Small intestine (tissue), 7 donors: Measurements from ENCODE around the gene GPS2. TPM values are rescaled to one million over a fixed set of nuclear protein-coding genes. Genes with fewer than 3 reads are reported as not detected.

ENCODE experiments used
- DNase-seq, 2 donors: peaks; one replicate each; pipeline versions ENCODE4 v3.0.0 to v3.0.0-alpha.2; 2013
- FAIRE-seq: peaks from 2 replicates; lab custom pipeline; 2012; peaks lifted over from hg19 to GRCh38; lab: Jason Lieb, UNC
- H3K27ac ChIP-seq, 3 donors: one replicate each; pipeline ENCODE4 v1.5.1; 2013; ENCODE audit warnings: low read length in 2 of 3, mild to moderate bottlenecking in 2 of 3, control low read depth in 1 of 3, inconsistent platforms in 1 of 3, low read depth in 1 of 3, moderate library complexity in 1 of 3
- H3K27me3 ChIP-seq, 3 donors: one replicate each; pipeline ENCODE4 v1.6.1; 2013; ENCODE audit warnings: low read length in 3 of 3, inconsistent platforms in 1 of 3; ENCODE audit not compliant: control insufficient read depth in 3 of 3, insufficient read depth in 3 of 3
- H3K36me3 ChIP-seq, 3 donors: one replicate each; pipeline ENCODE4 v1.6.1; 2013; ENCODE audit warnings: low read length in 3 of 3, inconsistent platforms in 1 of 3, low read depth in 1 of 3, mild to moderate bottlenecking in 1 of 3, moderate library complexity in 1 of 3; ENCODE audit not compliant: control insufficient read depth in 3 of 3, insufficient read depth in 2 of 3
- H3K4me1 ChIP-seq, 3 donors: one replicate each; pipeline ENCODE4 v1.6.1; 2013; ENCODE audit warnings: low read length in 2 of 3, inconsistent platforms in 1 of 3, low read depth in 1 of 3, mild to moderate bottlenecking in 1 of 3, moderate library complexity in 1 of 3; ENCODE audit not compliant: control insufficient read depth in 3 of 3, insufficient read depth in 2 of 3
- H3K4me3 ChIP-seq, 3 donors: one replicate each; pipeline ENCODE4 v1.5.1; 2013; ENCODE audit warnings: low read length in 3 of 3, control low read depth in 1 of 3, inconsistent platforms in 1 of 3, low read depth in 1 of 3, mild to moderate bottlenecking in 1 of 3, moderate library complexity in 1 of 3
- H3K9me3 ChIP-seq, 2 donors: one replicate each; pipeline ENCODE4 v1.6.1; 2013; ENCODE audit warnings: low read depth in 1 of 2, low read length in 1 of 2; ENCODE audit not compliant: control insufficient read depth in 2 of 2, insufficient read depth in 1 of 2
- WGBS, 3 donors: extraction: QIAGEN DNeasy Blood & Tissue Kit; methylation state at CpG; one replicate each; pipeline ENCODE4 v1.1.7; 2013; 5-methylcytosine and 5-hydroxymethylcytosine counted together
- polyA plus RNA-seq, 4 donors: library from polyadenylated mRNA; stranded (reverse) in 3 of 4; unstranded in 1 of 4; fragments of 200-250 nt in 3 of 4; fragments of 120-200 nt in 1 of 4; gene quantifications; one replicate each; pipeline versions ENCODE4 v1.2.1 to v1.2.3, GENCODE V29; 2013
- donor health status: healthy with polysubstance abuse.
- donor health status: control.
- donor health status: control.
- donor health status: Bipolar disorder and iron deficiency.
- donor health status: healthy.

GPS2 gene
- polyA plus RNA-seq, 4 donors = 48.3 to 152 (median 86.3) TPM

GRCh38 chr17:7280519-7281073, 34.6 kb downstream of the GPS2 start:
- 0 to 1% (median 1%) methylated on average over 27 to 29 of the region's 29 CpGs for WGBS, 3 donors
- H3K4me3 ChIP-seq = peak overlapping the region in 2 of 3 donors; percentile 44 to 48
- peaks cover 0 to 30% (median 0%) of the 10 kb centered on the region in 3 donors for H3K4me1 ChIP-seq
- H3K9me3 ChIP-seq = no peaks in the 10 kb centered on the region
- peak overlapping the region; percentile 6 to 82 (median 76) for H3K27ac ChIP-seq
- DNase-seq (peak; percentile 81 to 92), FAIRE-seq (no peak)
- H3K27me3 ChIP-seq = peaks cover 0 to 17% (median 0%) of the 10 kb centered on the region in 3 donors
- H3K36me3 ChIP-seq = no peaks in the 10 kb centered on the region

GRCh38 chr17:7279448-7279847, 35.7 kb downstream of the GPS2 start:
- H3K36me3 ChIP-seq = no peaks in the 10 kb centered on the region
- peaks cover 0 to 30% (median 0%) of the 10 kb centered on the region in 3 donors for H3K4me1 ChIP-seq
- H3K27ac ChIP-seq = peak overlapping the region; percentile 44 to 82 (median 76)
- 15 to 64% (median 37%) methylated on average over 8 of the region's 8 CpGs for WGBS, 3 donors
- H3K27me3 ChIP-seq = peaks cover 0 to 17% (median 0%) of the 10 kb centered on the region in 3 donors
- no peak overlapping the region for H3K4me3 ChIP-seq
- no peaks in the 10 kb centered on the region for H3K9me3 ChIP-seq
- FAIRE-seq (no peak), DNase-seq (peak; percentile 73 to 91)

GRCh38 chr17:7266784-7267183, 48.4 kb downstream of the GPS2 start:
- WGBS, 3 donors = 16 to 51% (median 36%) methylated on average over 1 of the region's 1 CpG
- Histone ChIP-seq H3K27me3 (peaks cover 0 to 4% (median 0%) of the 10 kb centered on the region in 3 donors), H3K4me1 (peaks cover 0 to 18% (median 0%) of the 10 kb centered on the region in 3 donors), H3K36me3 (peaks cover 0 to 2% (median 0%) of the 10 kb centered on the region in 3 donors), H3K4me3 (no peak overlapping the region), H3K27ac (no peak overlapping the region), H3K9me3 (no peaks in the 10 kb centered on the region)
- no peak for DNase-seq
- FAIRE-seq = no peak

DNA sequence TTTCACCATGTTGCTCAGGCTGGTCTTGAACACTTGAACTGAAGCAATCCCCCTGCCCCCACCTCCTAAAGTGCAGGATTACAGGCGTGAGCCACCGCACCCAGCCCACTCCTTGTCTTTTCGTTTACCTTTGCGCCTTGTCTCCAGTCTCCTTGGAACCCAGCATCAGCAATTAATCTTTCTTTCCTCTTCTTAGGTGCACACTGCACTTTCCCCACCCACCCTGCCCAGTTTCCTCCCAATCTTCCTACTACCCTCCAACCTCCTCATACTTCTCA, 51.4 kb downstream of the GPS2 start:
- Histone ChIP-seq H3K9me3 (no peaks in the 10 kb centered on the region), H3K4me1 (peaks cover 0 to 20% (median 0%) of the 10 kb centered on the region in 3 donors), H3K4me3 (peak overlapping the region in 2 of 3 donors; percentile 74 to 76), H3K27me3 (peaks cover 0 to 6% (median 0%) of the 10 kb centered on the region in 3 donors), H3K27ac (peak overlapping the region; percentile 95 to 99 (median 97)), H3K36me3 (peaks cover 0 to 22% (median 2%) of the 10 kb centered on the region in 3 donors)
- DNase-seq (peak; percentile 71 to 89), FAIRE-seq (no peak)
- 9 to 31% (median 28%) methylated on average over 4 of the region's 4 CpGs for WGBS, 3 donors

DNA sequence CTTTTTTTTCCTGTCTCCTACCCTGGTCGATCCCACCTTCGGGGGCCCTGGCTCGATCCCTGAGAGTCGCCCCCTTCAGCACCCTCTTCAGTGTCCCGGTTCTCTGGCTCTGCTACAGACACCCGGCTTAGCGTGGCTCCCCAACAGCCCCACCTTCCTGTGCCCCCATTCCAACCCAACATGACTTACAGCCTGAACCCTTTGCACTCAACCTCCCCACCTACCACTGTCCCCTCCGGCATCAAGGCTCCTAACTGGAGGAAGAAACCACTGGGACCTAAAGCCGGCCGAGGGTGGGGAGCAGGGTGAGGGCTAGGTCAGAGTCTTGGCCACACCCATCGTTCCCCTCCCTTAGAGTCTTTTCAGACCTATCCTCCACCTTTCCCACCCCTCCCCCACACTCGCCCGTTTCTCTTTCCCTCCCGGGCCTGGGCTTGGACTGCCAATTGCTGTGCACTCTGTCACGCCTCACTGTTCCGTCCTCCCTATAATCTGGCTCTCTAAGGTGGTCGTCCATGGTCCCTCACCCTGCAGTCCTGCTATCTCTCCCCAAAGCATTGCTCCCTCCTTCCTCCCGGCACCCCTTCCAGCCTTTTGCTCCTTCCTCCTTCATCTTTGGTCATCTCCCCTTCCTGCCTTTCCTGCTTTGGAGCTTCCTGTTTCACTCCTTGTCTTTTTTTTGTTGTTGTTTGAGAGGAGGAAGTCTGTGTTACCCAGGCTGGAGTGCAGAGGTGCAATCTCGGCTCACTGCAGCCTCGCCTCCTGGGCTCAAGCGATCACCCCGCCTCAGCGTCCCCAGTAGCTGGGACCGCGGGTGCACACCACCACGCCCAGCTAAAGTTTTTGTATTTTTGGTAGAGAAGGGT, 52.0 kb downstream of the GPS2 start:
- peaks cover 0 to 27% (median 2%) of the 10 kb centered on the region in 3 donors for H3K36me3 ChIP-seq
- no peaks in the 10 kb centered on the region for H3K9me3 ChIP-seq
- FAIRE-seq = no peak
- H3K4me3 ChIP-seq = peak overlapping the region; percentile 54 to 76 (median 74)
- WGBS, 3 donors = 0 to 6% (median 4%) methylated on average over 25 to 26 of the region's 26 CpGs
- peaks cover 0 to 6% (median 0%) of the 10 kb centered on the region in 3 donors for H3K27me3 ChIP-seq
- peak overlapping the region; percentile 95 to 99 (median 97) for H3K27ac ChIP-seq
- peak; percentile 94 to 97 for DNase-seq
- peaks cover 0 to 25% (median 0%) of the 10 kb centered on the region in 3 donors for H3K4me1 ChIP-seq

Other genes with a start within 250 kb of the GPS2 start
- gene CLEC10A, start 235.1 kb downstream of the GPS2 start, polyA plus RNA-seq = 10 to 100 TPM in 2 of 4 donors, 1 to 10 TPM in 1, under 1 TPM in 1; 0.45 to 14.6 (median 10.0) TPM
- gene ASGR2, start 200.5 kb downstream of the GPS2 start, polyA plus RNA-seq = under 1 TPM in 2 of 4 donors, not detected in 2; 0.46 to 0.81 TPM
- 1 to 10 TPM; 1.9 to 2.9 (median 2.7) TPM for gene ASGR1, start 136.0 kb downstream of the GPS2 start, polyA plus RNA-seq
- 1 to 10 TPM in 3 of 4 donors, under 1 TPM in 1; 0.67 to 9.2 (median 4.2) TPM for gene DLG4, start 95.5 kb downstream of the GPS2 start, polyA plus RNA-seq
- gene ACADVL, start 95.4 kb downstream of the GPS2 start, polyA plus RNA-seq = 1,000 to 10,000 TPM in 2 of 4 donors, 100 to 1,000 TPM in 2; 424 to 2,630 (median 1,444) TPM
- gene DVL2, start 80.8 kb downstream of the GPS2 start, polyA plus RNA-seq = 10 to 100 TPM in 3 of 4 donors, 1 to 10 TPM in 1; 8.1 to 44.4 (median 16.0) TPM
- 10 to 100 TPM; 26.4 to 44.3 (median 36.0) TPM for gene PHF23, start 75.9 kb downstream of the GPS2 start, polyA plus RNA-seq
- 1,000 to 10,000 TPM in 1 of 4 donors, 100 to 1,000 TPM in 3; 541 to 1,100 (median 797) TPM for gene GABARAP, start 72.9 kb downstream of the GPS2 start, polyA plus RNA-seq
- gene CTDNEP1, start 63.6 kb downstream of the GPS2 start, polyA plus RNA-seq = 100 to 1,000 TPM in 2 of 4 donors, 10 to 100 TPM in 2; 70.0 to 132 (median 89.3) TPM
- gene ELP5, start 63.1 kb downstream of the GPS2 start, polyA plus RNA-seq = 10 to 100 TPM; 31.3 to 84.6 (median 45.4) TPM
- 100 to 1,000 TPM; 309 to 561 (median 332) TPM for gene CLDN7, start 52.9 kb downstream of the GPS2 start, polyA plus RNA-seq
- 1 to 10 TPM in 2 of 4 donors, under 1 TPM in 2; 0.31 to 5.0 (median 1.2) TPM for gene SLC2A4, start 33.6 kb downstream of the GPS2 start, polyA plus RNA-seq
- gene YBX2, start 20.7 kb downstream of the GPS2 start, polyA plus RNA-seq = 10 to 100 TPM in 2 of 4 donors, 1 to 10 TPM in 2; 4.0 to 49.6 (median 11.1) TPM
- 100 to 1,000 TPM; 238 to 606 (median 340) TPM for gene EIF5A, start 7.7 kb downstream of the GPS2 start, polyA plus RNA-seq
- gene NEURL4, start 14.0 kb upstream of the GPS2 start, polyA plus RNA-seq = 10 to 100 TPM; 14.3 to 36.9 (median 22.7) TPM
- gene ACAP1, start 21.2 kb upstream of the GPS2 start, polyA plus RNA-seq = 10 to 100 TPM in 1 of 4 donors, 1 to 10 TPM in 3; 3.8 to 43.5 (median 8.5) TPM
- gene KCTD11, start 36.8 kb upstream of the GPS2 start, polyA plus RNA-seq = 1 to 10 TPM; 6.0 to 8.6 (median 7.9) TPM
- gene TMEM95, start 39.8 kb upstream of the GPS2 start, polyA plus RNA-seq = not detected
- gene TNK1, start 65.7 kb upstream of the GPS2 start, polyA plus RNA-seq = 10 to 100 TPM in 2 of 4 donors, 1 to 10 TPM in 2; 8.8 to 16.3 (median 10.7) TPM
- gene PLSCR3, start 79.2 kb upstream of the GPS2 start, polyA plus RNA-seq = 10 to 100 TPM in 3 of 4 donors, 1 to 10 TPM in 1; 6.3 to 18.0 (median 13.6) TPM
- 100 to 1,000 TPM; 193 to 771 (median 385) TPM for gene TMEM256, start 88.7 kb upstream of the GPS2 start, polyA plus RNA-seq
- 1 to 10 TPM in 2 of 4 donors, under 1 TPM in 2; 0.22 to 6.1 (median 2.6) TPM for gene NLGN2, start 92.5 kb upstream of the GPS2 start, polyA plus RNA-seq
- not detected for gene SPEM1, start 105.0 kb upstream of the GPS2 start, polyA plus RNA-seq
- gene SPEM2, start 110.3 kb upstream of the GPS2 start, polyA plus RNA-seq = not detected
- gene SPEM3, start 113.5 kb upstream of the GPS2 start, polyA plus RNA-seq = not detected
- 10 to 100 TPM in 2 of 4 donors, 1 to 10 TPM in 2; 9.3 to 14.9 (median 10.2) TPM for gene TMEM102, start 120.1 kb upstream of the GPS2 start, polyA plus RNA-seq
- under 1 TPM in 2 of 4 donors, not detected in 2; 0.61 to 0.86 TPM for gene FGF11, start 124.2 kb upstream of the GPS2 start, polyA plus RNA-seq
- gene CHRNB1, start 129.7 kb upstream of the GPS2 start, polyA plus RNA-seq = 10 to 100 TPM in 3 of 4 donors, 1 to 10 TPM in 1; 8.4 to 11.9 (median 10.4) TPM
- gene ZBTB4, start 164.3 kb upstream of the GPS2 start, polyA plus RNA-seq = 10 to 100 TPM in 2 of 4 donors, 1 to 10 TPM in 2; 7.6 to 76.4 (median 12.4) TPM
- gene SLC35G6, start 166.1 kb upstream of the GPS2 start, polyA plus RNA-seq = under 1 TPM in 1 of 4 donors, not detected in 3; 0.49 TPM
- gene POLR2A, start 169.0 kb upstream of the GPS2 start, polyA plus RNA-seq = 100 to 1,000 TPM in 1 of 4 donors, 10 to 100 TPM in 2, 1 to 10 TPM in 1; 10.0 to 104 (median 20.8) TPM
- 10 to 100 TPM in 3 of 4 donors, 1 to 10 TPM in 1; 8.1 to 31.1 (median 22.1) TPM for gene TNFSF12, start 233.7 kb upstream of the GPS2 start, polyA plus RNA-seq
- gene TNFSF13, start 243.4 kb upstream of the GPS2 start, polyA plus RNA-seq = 100 to 1,000 TPM in 1 of 4 donors, 10 to 100 TPM in 3; 23.0 to 107 (median 28.5) TPM
- gene SENP3, start 246.6 kb upstream of the GPS2 start, polyA plus RNA-seq = 10 to 100 TPM; 39.8 to 66.7 (median 53.3) TPM